LNCAP (cell line): ENCODE data around the gene HTR3A.

ENCODE experiments used
- CTCF ChIP-seq: fragments of 450-650 bp; IDR thresholded peaks from 2 replicates; pipeline ENCODE4 v1.5.1; 2017; ENCODE audit warnings: mild to moderate bottlenecking

Gene HTR3A

DNA sequence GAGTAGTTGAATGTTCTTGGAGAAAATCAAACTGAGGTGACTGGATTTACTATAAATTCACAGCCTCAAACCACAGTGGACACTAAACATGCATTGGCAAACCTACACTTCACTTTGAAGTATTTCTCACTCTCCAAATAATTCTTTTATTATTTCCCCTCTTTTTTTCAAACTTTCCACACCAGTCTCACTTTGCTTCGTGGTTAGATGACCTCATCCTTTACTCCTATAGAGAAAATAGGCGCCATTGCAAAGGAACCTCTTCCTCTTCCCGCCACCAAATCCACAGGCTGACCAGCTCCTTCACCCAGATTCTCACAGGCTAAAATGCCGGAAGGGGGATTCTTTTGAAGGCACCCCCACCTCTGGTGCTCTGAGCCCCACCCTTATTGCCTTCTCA is 33.4 kb downstream of the HTR3A start:
- TF ChIP-seq CTCF, result no peak

DNA sequence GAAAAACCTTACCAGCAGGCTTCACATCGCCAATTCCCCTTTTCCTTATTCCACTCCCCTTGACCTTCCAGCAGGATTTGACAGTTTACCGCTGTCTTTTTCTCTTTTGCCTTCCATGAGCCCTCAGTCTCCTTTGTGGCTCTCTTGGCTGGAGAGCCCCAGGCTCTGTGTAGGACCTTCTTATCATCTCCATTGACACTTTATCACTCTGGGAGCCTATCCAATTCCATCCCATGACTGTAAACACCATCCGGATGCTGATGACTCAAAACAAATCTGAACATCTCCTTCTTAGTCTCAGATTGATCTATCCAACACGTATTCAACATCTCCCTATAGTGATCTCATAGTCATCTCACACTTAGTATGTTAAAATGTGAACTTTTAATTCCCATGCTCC is 36.0 kb downstream of the HTR3A start:
- no peak for TF ChIP-seq CTCF

DNA sequence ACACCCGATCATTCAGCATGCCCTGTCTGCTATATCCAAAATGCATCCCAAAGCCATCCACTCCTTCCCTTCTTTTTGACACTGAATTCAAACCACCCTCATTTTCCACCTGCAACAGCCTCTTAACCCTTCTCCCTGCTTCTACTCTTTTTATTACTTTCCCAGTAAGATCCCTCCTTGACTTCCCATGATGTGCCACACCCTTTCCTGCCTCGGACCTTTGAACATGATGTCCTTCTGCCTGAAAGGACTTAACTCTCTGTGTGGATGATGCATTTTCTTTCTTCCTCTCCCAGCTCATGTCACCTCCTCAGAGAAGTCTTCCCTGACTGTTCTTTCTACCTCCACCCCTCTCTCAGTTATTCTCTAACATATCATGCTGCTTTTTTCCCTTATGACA is 36.5 kb downstream of the HTR3A start:
- TF ChIP-seq CTCF, result no peak

DNA sequence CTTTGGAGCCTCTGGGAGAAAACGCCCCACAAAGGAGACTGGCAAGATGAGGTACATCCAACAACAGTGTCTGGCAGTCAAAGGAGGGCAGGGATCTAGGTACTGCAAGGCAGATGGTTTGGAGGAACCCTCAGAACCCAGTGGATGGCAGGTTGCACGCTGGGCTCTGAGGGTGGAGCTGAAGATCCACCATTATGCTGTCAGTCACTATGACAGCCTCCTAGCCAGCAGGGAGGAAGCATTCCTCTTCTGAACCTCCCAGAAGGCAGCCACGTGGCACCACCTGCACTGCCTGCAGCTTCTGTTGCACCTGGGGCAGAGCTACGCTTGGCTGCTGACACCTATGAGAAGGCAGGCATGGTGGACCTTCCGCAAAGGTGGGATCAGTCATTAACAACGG is 40.2 kb downstream of the HTR3A start:
- TF ChIP-seq CTCF, result no peak

GRCh38 chr11:114016986-114017385 is 42.1 kb downstream of the HTR3A start:
- TF ChIP-seq CTCF, result no peak

DNA sequence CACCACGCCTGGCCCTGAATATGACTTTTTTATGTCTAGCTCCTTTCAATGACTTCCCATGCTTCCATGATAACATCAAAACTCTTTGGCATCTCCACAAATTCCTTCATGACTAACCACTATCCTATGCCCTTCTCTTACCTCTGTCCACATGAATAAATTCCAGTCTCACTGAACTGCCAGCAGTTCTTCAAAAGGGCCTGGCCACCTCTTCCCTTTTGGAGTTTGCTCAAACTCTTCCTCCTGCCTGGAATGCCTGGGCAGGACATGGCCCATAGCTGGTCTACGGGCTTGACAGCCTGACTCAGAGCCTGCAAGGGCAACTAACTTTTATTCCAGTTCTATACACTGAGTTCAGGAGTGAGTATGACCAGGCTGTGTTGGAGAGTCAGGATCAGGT is 42.8 kb downstream of the HTR3A start:
- no peak for TF ChIP-seq CTCF

DNA sequence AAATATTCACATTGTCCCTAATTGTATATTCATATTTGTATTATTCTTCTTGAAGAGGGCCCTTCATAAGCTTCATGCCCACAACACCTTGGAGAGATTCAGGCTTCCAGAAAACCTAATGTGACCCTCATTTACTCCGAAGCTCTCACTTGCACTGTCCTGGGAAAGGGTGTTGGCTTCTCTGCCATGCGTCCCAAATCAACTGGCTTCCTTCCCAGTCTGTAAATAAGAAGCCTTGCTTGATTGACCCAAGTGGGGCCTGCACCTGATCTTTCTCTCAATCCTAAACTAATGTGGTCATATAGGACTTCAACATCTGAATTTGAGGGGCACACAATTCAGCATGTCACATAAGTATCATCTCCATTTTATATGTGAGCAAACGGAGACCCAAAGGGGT is 44.1 kb downstream of the HTR3A start:
- TF ChIP-seq CTCF, result no peak

DNA sequence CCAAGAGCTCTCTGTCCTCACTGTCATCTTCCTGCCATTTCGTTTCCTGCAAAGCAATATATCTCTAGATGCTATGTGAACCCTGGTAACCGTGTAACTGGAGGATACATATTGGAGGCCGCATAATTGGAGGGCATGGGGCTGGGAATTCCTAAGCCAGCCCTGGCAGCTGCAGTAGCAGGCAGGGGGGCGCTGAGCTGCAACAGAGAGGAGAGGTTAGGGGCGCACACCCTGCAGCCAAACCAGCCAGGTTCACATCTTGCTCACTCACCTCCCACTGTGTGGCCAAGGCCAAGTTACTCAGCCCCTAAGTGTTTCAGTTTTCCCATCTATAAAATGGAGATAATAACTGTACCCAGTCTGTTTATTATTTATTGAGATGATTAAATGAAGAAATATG is 44.7 kb downstream of the HTR3A start:
- TF ChIP-seq CTCF, result no peak
